Neural crest cell (in vitro differentiated cells): Measurements from ENCODE around the gene STRN. TPM values are rescaled to one million over a fixed set of nuclear protein-coding genes. Genes with fewer than 3 reads are reported as not detected.

Source experiments
- DNase-seq: peaks from one replicate; pipeline ENCODE4 v3.0.0; 2021; ENCODE audit warnings: low read depth, mixed read lengths, low spot score
- H3K27ac Mint-ChIP-seq: one replicate; pipeline ENCODE4 v1.8.0; 2021; ENCODE audit warnings: mild to moderate bottlenecking, mixed read lengths; ENCODE audit not compliant: unreplicated experiment
- H3K27me3 Mint-ChIP-seq: 2 replicates; pipeline ENCODE4 v1.8.0; 2021; ENCODE audit warnings: low read depth, mild to moderate bottlenecking, mixed read lengths
- H3K36me3 Mint-ChIP-seq: 2 replicates; pipeline ENCODE4 v1.8.0; 2021; ENCODE audit warnings: low read depth, mild to moderate bottlenecking, mixed read lengths
- H3K4me1 Mint-ChIP-seq: 2 replicates; pipeline ENCODE4 v1.8.0; 2021; ENCODE audit warnings: mixed read lengths
- H3K4me3 Mint-ChIP-seq: one replicate; pipeline ENCODE4 v1.8.0; 2021; ENCODE audit warnings: mild to moderate bottlenecking, mixed read lengths
- H3K9me3 Mint-ChIP-seq: 2 replicates; pipeline ENCODE4 v1.8.0; 2021; ENCODE audit warnings: mixed read lengths
- CTCF ChIP-seq: fragments of 200-600 bp; sonication (generic); conservative IDR thresholded peaks from 2 replicates; pipeline ENCODE4 v1.5.0; 2021; ENCODE audit warnings: antibody characterized with exemption, mild to moderate bottlenecking
- total RNA-seq: library from RNA; stranded (reverse); gene quantifications from 2 replicates; pipeline ENCODE4 v1.2.1, GENCODE V29; 2021

The STRN gene
- total RNA-seq, 1 donor from 2014 or later: 27.2 TPM

GRCh38 chr2:36963106-36963505 lies 3.2 kb downstream of the STRN start:
- peaks cover 42% of the 10 kb centered on the region for H3K4me1 Mint-ChIP-seq
- H3K4me3 Mint-ChIP-seq: peak overlapping the region; percentile 58
- no peaks in the 10 kb centered on the region for H3K36me3 Mint-ChIP-seq
- no peaks in the 10 kb centered on the region for H3K9me3 Mint-ChIP-seq
- no peak overlapping the region for H3K27ac Mint-ChIP-seq
- no peak for TF ChIP-seq CTCF
- peaks cover 6% of the 10 kb centered on the region for H3K27me3 Mint-ChIP-seq
- no peak for DNase-seq

- no peak for DNase-seq
- H3K27me3 Mint-ChIP-seq: no peaks in the 10 kb centered on the region
- no peaks in the 10 kb centered on the region for H3K36me3 Mint-ChIP-seq
- no peak for TF ChIP-seq CTCF
- no peak overlapping the region for H3K4me3 Mint-ChIP-seq
- peaks cover 27% of the 10 kb centered on the region for H3K4me1 Mint-ChIP-seq
- no peaks in the 10 kb centered on the region for H3K9me3 Mint-ChIP-seq
- no peak overlapping the region for H3K27ac Mint-ChIP-seq
Observed at GRCh38 chr2:36960773-36961172, 5.6 kb downstream of the STRN start.

GRCh38 chr2:36960005-36960675 lies 6.2 kb downstream of the STRN start:
- Mint-ChIP-seq H3K27ac (no peak overlapping the region), H3K27me3 (no peaks in the 10 kb centered on the region), H3K36me3 (no peaks in the 10 kb centered on the region), H3K4me1 (peaks cover 21% of the 10 kb centered on the region), H3K9me3 (no peaks in the 10 kb centered on the region), H3K4me3 (no peak overlapping the region)
- no peak for TF ChIP-seq CTCF
- no peak for DNase-seq

- H3K27ac Mint-ChIP-seq: no peak overlapping the region
Observed at GRCh38 chr2:36954977-36955607, 11.2 kb downstream of the STRN start.

GRCh38 chr2:36952748-36953197 lies 13.6 kb downstream of the STRN start:
- Mint-ChIP-seq H3K36me3 (no peaks in the 10 kb centered on the region), H3K27ac (peak overlapping the region; percentile 52), H3K9me3 (no peaks in the 10 kb centered on the region), H3K4me3 (no peak overlapping the region), H3K4me1 (peaks cover 23% of the 10 kb centered on the region), H3K27me3 (no peaks in the 10 kb centered on the region)
- DNase-seq: no peak
- TF ChIP-seq CTCF: no peak

More at GRCh38 chr2:36954977-36955607, 11.2 kb downstream of the STRN start:
- no peak for DNase-seq
- no peak overlapping the region for H3K4me3 Mint-ChIP-seq
- no peak for TF ChIP-seq CTCF
- no peaks in the 10 kb centered on the region for H3K27me3 Mint-ChIP-seq
- no peaks in the 10 kb centered on the region for H3K9me3 Mint-ChIP-seq
- H3K4me1 Mint-ChIP-seq: peaks cover 23% of the 10 kb centered on the region
- H3K36me3 Mint-ChIP-seq: no peaks in the 10 kb centered on the region
